Fibroblast of pulmonary artery (primary cell): ENCODE data around the gene BACE1-AS.

ENCODE experiments used
- DNase-seq: peaks from one replicate; pipeline ENCODE4 v3.0.0-alpha.2; 2010; ENCODE audit warnings: low read depth
- H3K4me3 ChIP-seq: replicated peaks from 2 replicates; pipeline ENCODE4 v1.5.1; 2011; ENCODE audit warnings: low read depth, mild to moderate bottlenecking, control low read depth, low read length, moderate library complexity
- TF ChIP-seq, protein P1 (sequence below): IDR thresholded peaks from 2 replicates; pipeline ENCODE4 v1.5.1; 2011; ENCODE audit warnings: mild to moderate bottlenecking, control low read depth, low read length, inconsistent platforms; ENCODE audit errors: missing control alignments

Gene BACE1-AS

DNA sequence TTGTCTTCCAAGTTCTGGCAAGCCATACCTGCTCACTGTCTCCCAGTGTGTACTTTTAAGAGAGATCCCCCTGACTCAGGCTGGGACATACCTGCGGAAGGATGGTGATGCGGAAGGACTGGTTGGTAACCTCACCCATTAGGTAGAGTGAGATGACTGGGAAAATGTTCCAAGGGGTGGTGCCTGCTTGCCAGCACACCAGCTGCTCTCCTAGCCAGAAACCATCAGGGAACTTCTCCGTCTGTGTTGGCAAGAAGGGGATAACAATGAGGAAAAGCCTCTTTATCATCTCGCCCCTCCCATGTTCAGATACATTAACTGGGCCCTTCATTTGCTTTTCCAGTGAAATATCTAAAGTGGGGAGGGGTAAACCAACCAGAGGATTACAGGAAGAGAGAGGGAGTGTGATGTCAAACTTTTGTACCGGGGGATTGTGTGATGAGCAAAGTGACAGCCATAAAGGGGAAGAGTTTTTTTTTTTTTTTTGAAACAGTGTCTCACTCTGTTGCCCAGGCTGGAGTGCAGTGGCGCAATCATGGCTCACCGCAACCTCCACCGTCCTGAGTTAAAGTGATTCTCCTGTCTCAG, at the start of gene BACE1-AS:
BACE1-AS (plus strand) TSS at position 538 of the 588 bp plus-strand sequence.
- TF ChIP-seq, protein P1, sequence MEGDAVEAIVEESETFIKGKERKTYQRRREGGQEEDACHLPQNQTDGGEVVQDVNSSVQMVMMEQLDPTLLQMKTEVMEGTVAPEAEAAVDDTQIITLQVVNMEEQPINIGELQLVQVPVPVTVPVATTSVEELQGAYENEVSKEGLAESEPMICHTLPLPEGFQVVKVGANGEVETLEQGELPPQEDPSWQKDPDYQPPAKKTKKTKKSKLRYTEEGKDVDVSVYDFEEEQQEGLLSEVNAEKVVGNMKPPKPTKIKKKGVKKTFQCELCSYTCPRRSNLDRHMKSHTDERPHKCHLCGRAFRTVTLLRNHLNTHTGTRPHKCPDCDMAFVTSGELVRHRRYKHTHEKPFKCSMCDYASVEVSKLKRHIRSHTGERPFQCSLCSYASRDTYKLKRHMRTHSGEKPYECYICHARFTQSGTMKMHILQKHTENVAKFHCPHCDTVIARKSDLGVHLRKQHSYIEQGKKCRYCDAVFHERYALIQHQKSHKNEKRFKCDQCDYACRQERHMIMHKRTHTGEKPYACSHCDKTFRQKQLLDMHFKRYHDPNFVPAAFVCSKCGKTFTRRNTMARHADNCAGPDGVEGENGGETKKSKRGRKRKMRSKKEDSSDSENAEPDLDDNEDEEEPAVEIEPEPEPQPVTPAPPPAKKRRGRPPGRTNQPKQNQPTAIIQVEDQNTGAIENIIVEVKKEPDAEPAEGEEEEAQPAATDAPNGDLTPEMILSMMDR: no peak
- DNase-seq: no peak
- H3K4me3 ChIP-seq: no peak within 1 kb of the TSS

DNA sequence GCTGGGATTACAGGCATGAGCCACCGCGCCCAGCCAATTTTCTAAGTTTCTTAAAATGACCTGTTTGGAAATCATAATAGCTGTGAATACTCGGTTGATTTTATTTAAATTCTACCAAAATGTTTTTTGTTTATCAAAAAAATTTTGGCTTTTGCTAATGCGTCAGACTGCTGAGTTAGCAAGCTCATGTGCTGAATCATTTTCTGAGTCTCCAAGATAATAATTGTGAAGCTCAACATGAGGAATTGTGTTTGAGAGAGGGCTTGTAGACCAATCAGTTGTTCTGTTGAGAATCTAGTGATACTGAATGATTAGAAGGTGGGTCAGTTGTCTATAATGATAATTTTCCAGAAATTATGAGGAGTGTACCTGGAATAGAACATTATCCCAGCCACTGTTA, 42.8 kb upstream of the BACE1-AS start:
- no peak overlapping the region for H3K4me3 ChIP-seq
- DNase-seq: no peak
- TF ChIP-seq, protein P1: no peak

DNA sequence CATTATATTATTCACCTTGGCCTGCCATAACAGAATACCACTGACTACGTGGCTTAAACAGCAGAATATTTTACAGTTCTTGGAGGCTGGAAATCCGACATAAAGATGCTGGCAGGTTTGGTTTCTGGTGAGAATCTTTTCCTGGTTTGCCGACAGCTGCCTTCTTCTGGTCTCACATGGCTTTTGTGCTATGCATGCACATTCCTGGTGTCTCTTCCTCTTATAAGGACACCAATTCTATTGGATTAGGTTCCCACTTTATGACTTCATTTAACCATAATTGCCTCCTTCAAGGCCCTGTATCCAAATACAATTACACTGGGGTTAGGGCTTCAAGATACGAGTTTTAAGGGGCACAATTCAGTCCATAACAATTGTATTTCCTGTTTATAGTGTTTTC, 41.6 kb upstream of the BACE1-AS start:
- DNase-seq: no peak
- TF ChIP-seq, protein P1: no peak
- H3K4me3 ChIP-seq: no peak overlapping the region

DNA sequence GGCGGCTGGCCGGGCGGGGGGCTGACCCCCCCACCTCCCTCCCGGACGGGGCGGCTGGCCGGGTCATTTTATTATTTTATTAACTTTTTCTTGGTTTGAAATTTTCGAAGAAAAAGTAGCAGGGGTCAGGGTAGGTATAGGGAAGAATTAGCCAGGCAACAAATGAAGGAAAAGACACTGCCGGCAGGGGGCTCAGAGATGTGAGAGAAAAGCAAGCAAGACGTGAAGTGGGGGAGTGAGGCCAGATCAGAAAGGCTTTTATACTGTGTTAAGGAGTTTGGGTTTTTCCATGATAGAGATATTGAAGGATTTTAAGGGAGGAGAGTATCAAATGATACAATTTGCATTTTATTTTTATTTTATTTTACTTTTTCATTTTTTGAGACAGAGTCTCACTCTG, 39.6 kb upstream of the BACE1-AS start:
- TF ChIP-seq, protein P1: no peak
- DNase-seq: no peak
- no peak overlapping the region for H3K4me3 ChIP-seq

DNA sequence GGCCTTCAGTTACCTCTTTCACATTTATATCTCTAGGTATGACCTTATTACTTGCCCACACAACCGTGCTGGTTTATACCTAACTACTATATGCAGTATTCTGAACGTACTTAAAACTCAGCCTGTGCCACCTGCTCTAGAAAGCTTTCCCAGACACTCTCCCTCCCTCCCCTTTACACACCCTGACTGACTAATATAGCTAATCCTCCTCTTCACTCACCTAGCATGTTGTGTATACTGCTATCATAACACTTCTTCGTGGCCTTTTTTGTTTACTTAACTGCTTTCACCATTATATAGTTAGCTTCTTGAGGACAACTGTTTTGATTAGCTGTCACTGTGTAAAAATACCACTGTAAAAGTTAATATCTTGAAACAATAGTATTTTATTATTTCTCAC, 35.2 kb upstream of the BACE1-AS start:
- no peak overlapping the region for H3K4me3 ChIP-seq
- TF ChIP-seq, protein P1: no peak
- DNase-seq: no peak

GRCh38 chr11:117256573-117256972, 34.6 kb upstream of the BACE1-AS start:
- no peak overlapping the region for H3K4me3 ChIP-seq
- TF ChIP-seq, protein P1: no peak
- DNase-seq: peak; percentile 19

DNA sequence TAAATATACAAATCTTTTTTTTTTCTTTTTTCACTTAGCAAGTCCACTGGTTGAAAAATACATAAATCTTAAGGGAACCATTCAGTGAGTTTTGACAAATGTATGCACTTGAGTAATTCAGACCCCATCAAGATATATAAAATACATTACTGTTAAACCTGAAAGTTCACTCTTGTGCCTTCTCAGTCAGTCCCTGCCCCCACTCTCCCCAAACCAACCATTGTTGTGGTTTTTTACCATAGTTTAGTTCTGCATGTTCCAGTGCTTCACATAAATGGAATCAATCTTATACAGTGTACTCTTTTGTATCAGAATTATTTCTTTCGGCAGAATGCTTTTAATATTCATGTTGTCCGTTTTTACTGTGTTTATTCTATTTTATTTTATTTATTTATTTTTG, 32.6 kb upstream of the BACE1-AS start:
- H3K4me3 ChIP-seq: no peak overlapping the region
- TF ChIP-seq, protein P1: no peak
- no peak for DNase-seq
